Measurements from ENCODE around the gene MYOM1. TPM values are rescaled to one million over a fixed set of nuclear protein-coding genes. Genes with fewer than 3 reads are reported as not detected.
A peak's percentile ranks its signal among the peaks of the same experiment; 100 is the strongest.
"Not testable (repeated sequence)": the region's sequence is repeated elsewhere in the genome, so short reads cannot be mapped to it uniquely, and the experiment has no call there.

Gene MYOM1
- total RNA-seq, 2 donors from 2014 or later: 0.39 to 1.1 TPM

DNA sequence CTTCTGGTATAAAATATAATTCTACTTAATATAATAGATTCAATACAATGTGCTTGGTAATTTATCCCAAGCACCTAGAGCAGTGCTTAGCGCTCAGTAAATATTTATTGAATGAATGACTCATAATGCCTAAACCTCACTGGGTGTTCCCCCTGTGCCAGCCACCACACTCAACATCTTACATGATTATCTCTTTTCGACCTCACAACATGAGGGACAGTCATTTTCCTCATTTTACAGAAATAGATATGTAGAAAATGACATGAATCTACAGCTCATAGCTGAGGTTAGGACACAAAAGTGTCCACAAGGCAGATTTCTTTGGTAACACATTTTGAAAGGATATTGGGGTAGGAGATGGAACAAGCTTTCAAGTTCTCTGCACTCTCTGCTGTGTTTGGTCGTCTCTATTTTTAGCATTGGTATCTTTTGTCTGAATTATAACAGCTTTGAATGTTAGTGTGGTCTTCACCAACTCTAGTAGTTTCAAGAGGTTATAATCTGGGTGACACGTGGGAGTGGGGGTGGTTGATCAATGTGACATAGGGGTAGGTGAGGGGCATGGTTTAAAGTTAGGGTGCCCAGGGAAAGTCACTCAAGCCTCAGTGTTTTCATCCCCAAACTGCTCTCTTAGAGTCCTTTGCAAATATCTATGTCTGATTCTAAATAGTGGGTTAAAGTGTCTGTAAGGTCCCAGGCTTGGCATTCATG, 9.8 kb downstream of the MYOM1 start:
- ATAC-seq (replicated peaks in 1 of 2) (peak; percentile 82 to 90), DNase-seq (peak; percentile 28 to 33)
- Mint-ChIP-seq H3K9me3 (peaks cover 2 to 4% of the 10 kb centered on the region in 2 donors), H3K27ac (no peak overlapping the region), H3K27me3 (ENCODE audit: low read depth) (no peaks in the 10 kb centered on the region), H3K36me3 (ENCODE audit: insufficient read depth in 2 of 2) (peaks cover 0 to 3% of the 10 kb centered on the region in 2 donors), H3K4me1 (ENCODE audit: low read depth) (peaks cover 29% of the 10 kb centered on the region), H3K4me3 (peak overlapping the region in 1 of 2 donors; percentile 2)

DNA sequence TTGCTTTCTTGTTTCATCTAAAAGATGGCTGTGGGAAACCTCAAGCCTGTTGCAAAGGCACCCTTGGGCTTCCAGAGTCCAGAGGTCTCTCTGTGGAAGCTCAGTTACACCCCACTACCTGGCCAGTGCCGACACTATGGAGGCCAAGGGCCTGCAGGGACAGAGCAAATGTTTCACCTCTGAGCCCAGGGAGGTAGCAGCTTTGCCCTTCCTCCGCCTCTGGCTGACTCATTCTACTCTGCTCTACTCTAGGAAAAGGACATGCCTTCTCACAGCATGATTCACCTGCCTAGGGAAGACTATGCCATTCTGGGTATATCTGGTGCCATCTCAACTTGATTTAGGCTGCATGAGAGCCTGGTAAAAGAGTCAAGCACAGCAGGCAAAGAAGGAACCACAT, 12.2 kb downstream of the MYOM1 start:
- no peaks in the 10 kb centered on the region for H3K27me3 Mint-ChIP-seq (ENCODE audit: low read depth)
- ATAC-seq (replicated peaks in 1 of 2) (peak; percentile 42 to 63), DNase-seq (peak in 1 of 2 donors; percentile 16)
- peaks cover 5 to 6% of the 10 kb centered on the region in 2 donors for H3K36me3 Mint-ChIP-seq (ENCODE audit: insufficient read depth in 2 of 2)
- peaks cover 18% of the 10 kb centered on the region for H3K4me1 Mint-ChIP-seq (ENCODE audit: low read depth)
- no peak overlapping the region for H3K27ac Mint-ChIP-seq
- H3K9me3 Mint-ChIP-seq: peaks cover 6 to 9% of the 10 kb centered on the region in 2 donors
- H3K4me3 Mint-ChIP-seq: no peak overlapping the region

DNA sequence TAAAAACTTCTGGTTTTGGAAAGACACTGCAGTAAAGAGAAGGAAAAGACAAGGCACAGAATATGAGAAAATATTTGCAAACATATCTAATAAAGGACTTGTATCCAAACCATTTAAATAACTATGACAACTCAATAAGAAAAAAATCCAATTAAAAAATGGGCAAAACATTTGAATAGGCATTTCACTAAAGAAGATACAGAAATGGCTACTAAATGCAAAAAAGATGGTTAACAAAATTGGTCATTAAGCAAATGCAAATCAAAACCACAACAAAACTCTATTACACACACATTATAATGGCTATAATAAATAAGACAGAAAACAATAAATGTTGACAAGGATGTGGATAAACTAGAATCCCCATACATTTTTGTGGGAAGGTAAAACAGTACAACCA, 14.5 kb downstream of the MYOM1 start:
- Mint-ChIP-seq H3K36me3 (ENCODE audit: insufficient read depth in 2 of 2) (peaks cover 6 to 7% of the 10 kb centered on the region in 2 donors), H3K27me3 (ENCODE audit: low read depth) (no peaks in the 10 kb centered on the region), H3K4me1 (ENCODE audit: low read depth) (peaks cover 11% of the 10 kb centered on the region), H3K27ac (no peak overlapping the region), H3K4me3 (no peak overlapping the region), H3K9me3 (peaks cover 7 to 9% of the 10 kb centered on the region in 2 donors)
- DNase-seq: no peak
- no peak for ATAC-seq (replicated peaks in 1 of 2)

GRCh38 chr18:3199942-3200645, 19.7 kb downstream of the MYOM1 start:
- Mint-ChIP-seq H3K9me3 (peaks cover 5% of the 10 kb centered on the region in 2 donors), H3K36me3 (ENCODE audit: insufficient read depth in 2 of 2) (peaks cover 4 to 7% of the 10 kb centered on the region in 2 donors), H3K4me3 (no peak overlapping the region), H3K4me1 (ENCODE audit: low read depth) (no peaks in the 10 kb centered on the region), H3K27ac (no peak overlapping the region), H3K27me3 (ENCODE audit: low read depth) (no peaks in the 10 kb centered on the region)
- DNase-seq: no peak
- no peak for ATAC-seq (replicated peaks in 1 of 2)

DNA sequence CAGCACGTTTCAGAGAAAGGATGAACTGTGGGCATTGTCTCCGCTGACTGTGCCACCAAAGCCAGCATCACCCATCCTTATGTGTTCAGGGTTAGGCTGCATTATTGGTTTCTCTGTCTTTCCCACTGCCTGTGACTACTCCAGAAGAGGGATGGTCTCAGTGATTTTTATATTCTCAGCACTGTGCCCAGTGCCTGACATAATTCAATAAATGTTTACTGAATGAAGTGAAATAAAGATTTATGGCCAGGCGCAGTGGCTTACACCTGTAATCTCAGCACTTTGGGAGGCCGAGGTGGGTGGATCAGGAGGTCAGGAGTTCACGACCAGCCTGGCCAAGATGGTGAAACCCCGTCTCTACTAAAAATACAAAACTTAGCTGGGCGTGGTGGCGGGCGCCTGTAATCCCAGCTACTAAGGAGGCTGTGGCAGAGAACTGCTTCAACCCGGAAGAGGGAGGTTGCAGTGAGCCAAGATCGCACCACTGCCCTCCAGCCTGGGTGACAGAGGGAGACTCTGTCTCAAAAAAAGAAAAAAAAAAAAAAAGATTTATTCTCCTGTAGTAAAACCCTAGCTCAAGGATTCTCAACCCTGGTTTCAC, 21.4 kb downstream of the MYOM1 start:
- H3K36me3 Mint-ChIP-seq (ENCODE audit: insufficient read depth in 2 of 2); H3K27ac Mint-ChIP-seq; H3K27me3 Mint-ChIP-seq (ENCODE audit: low read depth); DNase-seq; H3K4me1 Mint-ChIP-seq (ENCODE audit: low read depth); ATAC-seq (replicated peaks in 1 of 2); H3K9me3 Mint-ChIP-seq; H3K4me3 Mint-ChIP-seq: not testable (repeated sequence)

DNA sequence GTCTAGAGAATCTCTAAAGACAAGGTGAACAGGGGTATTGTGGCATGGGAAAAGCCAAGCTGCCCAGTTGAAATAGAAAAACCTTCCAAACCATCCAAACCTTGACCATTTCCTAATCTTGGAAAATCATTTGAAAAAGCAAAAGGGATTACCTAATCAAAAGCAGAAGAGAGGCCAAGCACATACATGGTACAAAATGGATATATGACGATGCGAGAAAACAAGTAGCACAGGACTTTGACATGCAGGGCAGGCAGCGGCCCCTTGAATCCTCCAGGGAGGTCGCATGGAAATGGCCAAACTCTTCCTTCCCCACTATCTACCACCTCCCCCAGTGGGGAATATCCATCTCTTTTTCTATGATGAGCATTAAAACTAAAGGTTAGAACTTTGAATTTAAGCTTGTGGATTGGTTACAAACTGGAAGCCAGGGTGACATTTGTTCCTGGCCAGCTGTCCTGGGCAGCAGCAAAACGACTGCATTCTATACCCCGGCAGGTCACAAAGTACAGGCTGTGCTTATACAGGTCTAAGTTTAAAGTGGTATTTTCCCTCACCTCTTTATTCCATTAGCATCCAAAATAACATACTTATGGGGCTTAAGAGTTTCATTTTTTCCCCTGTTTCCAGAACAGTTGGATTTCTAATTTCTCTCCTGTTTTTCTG, 24.7 kb downstream of the MYOM1 start:
- ATAC-seq (replicated peaks in 1 of 2) (no peak), DNase-seq (no peak)
- no peak overlapping the region for H3K27ac Mint-ChIP-seq
- no peaks in the 10 kb centered on the region for H3K4me1 Mint-ChIP-seq (ENCODE audit: low read depth)
- H3K9me3 Mint-ChIP-seq: no peaks in the 10 kb centered on the region
- H3K27me3 Mint-ChIP-seq (ENCODE audit: low read depth): no peaks in the 10 kb centered on the region
- no peaks in the 10 kb centered on the region for H3K36me3 Mint-ChIP-seq (ENCODE audit: insufficient read depth in 2 of 2)
- H3K4me3 Mint-ChIP-seq: no peak overlapping the region

DNA sequence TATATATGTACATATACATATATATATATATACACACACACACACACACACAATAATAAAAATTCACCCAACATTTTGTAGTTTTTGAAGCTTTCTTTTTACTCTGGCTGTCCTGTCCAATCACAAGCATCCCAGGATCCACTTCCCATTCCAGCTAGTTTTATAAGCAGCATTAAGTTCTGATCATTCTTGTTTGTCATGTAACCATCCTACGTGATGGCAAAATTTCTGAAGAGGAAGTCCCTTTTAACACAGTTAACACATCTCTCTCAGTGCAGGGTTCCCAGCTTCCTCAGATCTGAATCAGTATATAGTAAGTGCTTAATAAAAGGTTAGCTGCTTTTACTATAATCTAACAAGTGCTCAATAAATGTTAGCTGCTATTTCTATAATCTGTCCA, 26.4 kb downstream of the MYOM1 start:
- Mint-ChIP-seq H3K27me3 (ENCODE audit: low read depth) (no peaks in the 10 kb centered on the region), H3K36me3 (ENCODE audit: insufficient read depth in 2 of 2) (no peaks in the 10 kb centered on the region), H3K4me3 (no peak overlapping the region), H3K9me3 (no peaks in the 10 kb centered on the region), H3K27ac (no peak overlapping the region), H3K4me1 (ENCODE audit: low read depth) (no peaks in the 10 kb centered on the region)
- DNase-seq (no peak), ATAC-seq (replicated peaks in 1 of 2) (no peak)

DNA sequence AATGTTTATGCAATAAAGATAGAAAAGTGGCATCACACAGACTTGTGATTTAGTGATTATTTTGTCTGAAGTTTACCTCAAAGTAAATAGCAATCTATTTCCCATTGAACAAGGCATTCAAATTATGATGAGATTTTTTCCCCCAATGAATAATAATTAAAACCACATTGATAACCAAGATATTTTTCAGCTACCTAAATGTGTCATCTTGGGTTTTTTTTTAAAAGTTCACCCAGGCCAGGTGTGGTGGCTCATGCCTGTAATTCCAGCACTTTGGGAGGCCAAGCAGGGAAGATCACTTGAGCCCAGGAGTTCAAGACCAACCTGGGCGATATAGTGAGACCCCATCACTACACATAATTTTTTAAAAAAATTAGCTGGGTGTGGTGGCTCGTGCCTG, 27.0 kb downstream of the MYOM1 start:
- no peak overlapping the region for H3K27ac Mint-ChIP-seq
- no peaks in the 10 kb centered on the region for H3K36me3 Mint-ChIP-seq (ENCODE audit: insufficient read depth in 2 of 2)
- DNase-seq (no peak), ATAC-seq (replicated peaks in 1 of 2) (no peak)
- H3K9me3 Mint-ChIP-seq: no peaks in the 10 kb centered on the region
- no peak overlapping the region for H3K4me3 Mint-ChIP-seq
- no peaks in the 10 kb centered on the region for H3K27me3 Mint-ChIP-seq (ENCODE audit: low read depth)
- no peaks in the 10 kb centered on the region for H3K4me1 Mint-ChIP-seq (ENCODE audit: low read depth)

GRCh38 chr18:3192286-3192685, 27.5 kb downstream of the MYOM1 start:
- DNase-seq (no peak), ATAC-seq (replicated peaks in 1 of 2) (no peak)
- Mint-ChIP-seq H3K9me3 (no peaks in the 10 kb centered on the region), H3K4me1 (ENCODE audit: low read depth) (no peaks in the 10 kb centered on the region), H3K4me3 (no peak overlapping the region), H3K27ac (no peak overlapping the region), H3K27me3 (ENCODE audit: low read depth) (no peaks in the 10 kb centered on the region), H3K36me3 (ENCODE audit: insufficient read depth in 2 of 2) (no peaks in the 10 kb centered on the region)

- Mint-ChIP-seq H3K27me3 (ENCODE audit: low read depth) (no peaks in the 10 kb centered on the region), H3K4me3 (no peak overlapping the region), H3K36me3 (ENCODE audit: insufficient read depth in 2 of 2) (no peaks in the 10 kb centered on the region), H3K9me3 (no peaks in the 10 kb centered on the region), H3K4me1 (ENCODE audit: low read depth) (no peaks in the 10 kb centered on the region), H3K27ac (no peak overlapping the region)
- DNase-seq (no peak), ATAC-seq (replicated peaks in 1 of 2) (no peak)
These were observed 29.2 kb downstream of the MYOM1 start for GRCh38 chr18:3190610-3191009.

DNA sequence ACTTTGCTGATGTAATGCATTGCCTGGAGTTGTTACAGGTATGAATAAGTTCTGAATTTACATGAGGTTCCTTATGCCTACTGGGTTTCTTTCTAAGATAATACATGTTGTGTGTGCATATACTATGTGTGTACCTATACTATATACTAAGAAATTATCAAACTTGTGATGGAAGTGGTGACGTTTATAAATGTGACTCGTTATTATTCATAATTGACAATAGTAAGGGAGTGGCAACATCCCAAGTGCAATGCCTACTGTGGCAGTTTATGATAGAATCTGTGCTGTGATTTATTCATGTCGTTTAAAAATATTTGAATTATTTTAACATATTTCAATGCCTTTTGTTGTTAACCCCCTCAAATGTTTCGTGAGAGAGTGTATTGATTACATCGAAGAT, 29.9 kb downstream of the MYOM1 start:
- H3K4me1 Mint-ChIP-seq (ENCODE audit: low read depth): no peaks in the 10 kb centered on the region
- H3K9me3 Mint-ChIP-seq: no peaks in the 10 kb centered on the region
- H3K27me3 Mint-ChIP-seq (ENCODE audit: low read depth): no peaks in the 10 kb centered on the region
- no peak for ATAC-seq (replicated peaks in 1 of 2)
- H3K4me3 Mint-ChIP-seq: no peak overlapping the region
- H3K36me3 Mint-ChIP-seq (ENCODE audit: insufficient read depth in 2 of 2): no peaks in the 10 kb centered on the region
- DNase-seq: no peak
- no peak overlapping the region for H3K27ac Mint-ChIP-seq

DNA sequence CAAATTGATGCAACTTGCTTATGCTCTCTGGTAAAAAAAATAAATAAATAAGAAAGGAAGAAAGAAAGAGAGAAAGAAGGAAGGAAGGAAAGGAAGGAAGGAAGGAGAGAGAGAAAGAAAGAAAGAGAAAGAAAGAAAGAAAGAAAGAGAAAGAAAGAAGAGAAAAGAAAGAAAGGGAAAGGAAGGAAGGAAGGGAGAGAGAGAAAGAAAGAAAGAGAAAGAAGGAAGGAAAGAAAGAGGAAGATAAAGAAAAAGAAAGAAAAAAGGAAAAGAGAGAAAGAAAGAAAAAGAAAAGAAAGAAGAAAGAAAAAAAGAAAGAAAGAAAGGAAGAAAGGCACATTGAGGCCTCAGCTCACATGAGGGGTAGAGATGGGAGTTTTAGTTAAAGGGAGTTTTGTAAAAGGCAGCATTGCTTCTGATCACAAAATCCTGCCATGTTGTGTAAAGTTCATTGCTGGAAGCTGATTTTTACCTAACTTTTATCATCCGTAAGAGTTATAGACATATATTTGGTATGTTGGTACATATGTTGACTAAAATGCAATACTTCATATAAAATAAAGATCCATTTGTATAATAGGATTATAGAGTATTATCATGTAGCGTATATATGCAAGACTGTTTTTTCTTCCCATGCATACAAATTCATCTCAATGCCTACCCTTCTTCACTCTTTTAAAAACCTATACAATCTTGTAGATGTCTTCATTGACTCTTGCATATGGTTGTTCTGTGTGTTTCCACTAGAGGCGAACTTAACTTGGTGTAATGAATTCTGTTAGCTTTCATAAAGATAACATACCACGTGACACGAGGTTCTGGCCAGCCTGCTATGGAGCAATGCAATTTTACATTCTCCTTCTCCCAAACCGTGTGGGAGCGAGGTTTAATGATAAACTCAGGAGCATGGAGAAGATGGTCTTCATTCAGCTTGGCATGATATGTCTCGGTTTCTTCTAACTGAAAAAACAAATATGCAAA, 32.8 kb downstream of the MYOM1 start:
- H3K27ac Mint-ChIP-seq: no peak overlapping the region
- no peak overlapping the region for H3K4me3 Mint-ChIP-seq
- DNase-seq (no peak), ATAC-seq (replicated peaks in 1 of 2) (no peak)
- H3K27me3 Mint-ChIP-seq (ENCODE audit: low read depth): no peaks in the 10 kb centered on the region
- no peaks in the 10 kb centered on the region for H3K36me3 Mint-ChIP-seq (ENCODE audit: insufficient read depth in 2 of 2)
- no peaks in the 10 kb centered on the region for H3K9me3 Mint-ChIP-seq
- no peaks in the 10 kb centered on the region for H3K4me1 Mint-ChIP-seq (ENCODE audit: low read depth)
